ENCODE measurements around the gene CXCL8. TPM values are rescaled to one million over a fixed set of nuclear protein-coding genes. Genes with fewer than 3 reads are reported as not detected.
"Not testable (repeated sequence)": the region's sequence is repeated elsewhere in the genome, so short reads cannot be mapped to it uniquely, and the experiment has no call there.

CXCL8 gene
- total and polyA plus RNA-seq, 5 experiments from 2014 or later = 0.09 to 1.2 (median 0.67) TPM; not detected in 1

DNA sequence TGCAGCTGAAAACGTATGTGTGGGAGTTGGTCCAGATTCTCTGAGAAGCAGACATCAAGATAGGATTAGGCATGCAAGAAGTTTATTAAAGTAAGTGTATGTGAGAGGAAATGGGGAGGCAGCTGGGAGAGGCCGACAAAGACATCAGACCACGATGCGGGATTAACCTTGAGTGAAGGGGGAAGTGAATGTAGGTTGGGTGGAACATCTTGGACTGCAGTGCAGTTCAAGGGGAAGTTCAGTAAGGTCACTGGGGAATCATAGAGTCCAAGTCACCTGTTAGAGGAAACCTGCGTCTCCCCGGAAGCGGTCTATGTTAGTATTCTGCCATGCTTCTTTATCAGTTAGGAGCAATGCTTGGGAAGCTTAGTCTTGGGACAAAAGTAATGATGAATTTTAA lies 22.0 kb downstream of the CXCL8 start:
- H3K36me3 Mint-ChIP-seq = no peaks in the 10 kb centered on the region
- peaks cover 0 to 4% (median 0%) of the 10 kb centered on the region in 9 donors for H3K9me3 Mint-ChIP-seq
- no peak overlapping the region for H3K4me3 Mint-ChIP-seq
- peaks cover 0 to 1% (median 0%) of the 10 kb centered on the region in 5 donors for H3K27me3 Mint-ChIP-seq
- no peak overlapping the region for H3K27ac Mint-ChIP-seq
- peaks cover 0 to 4% (median 0%) of the 10 kb centered on the region in 4 donors for H3K4me1 Mint-ChIP-seq
- POLR2A ChIA-PET = no interaction called here
- ATAC-seq (no peak), DNase-seq (no peak)

- no peak for ATAC-seq
- H3K9me3 Mint-ChIP-seq = peaks cover 0 to 4% (median 0%) of the 10 kb centered on the region in 9 donors
- H3K27me3 Mint-ChIP-seq = peaks cover 0 to 1% (median 0%) of the 10 kb centered on the region in 5 donors
- POLR2A ChIA-PET = no interaction called here
- no peak for DNase-seq
- no peak overlapping the region for H3K4me3 Mint-ChIP-seq
- H3K27ac Mint-ChIP-seq = no peak overlapping the region
- peaks cover 0 to 4% (median 0%) of the 10 kb centered on the region in 4 donors for H3K4me1 Mint-ChIP-seq
- H3K36me3 Mint-ChIP-seq = no peaks in the 10 kb centered on the region
These were observed 23.5 kb downstream of the CXCL8 start for GRCh38 chr4:73763877-73764276.

DNA sequence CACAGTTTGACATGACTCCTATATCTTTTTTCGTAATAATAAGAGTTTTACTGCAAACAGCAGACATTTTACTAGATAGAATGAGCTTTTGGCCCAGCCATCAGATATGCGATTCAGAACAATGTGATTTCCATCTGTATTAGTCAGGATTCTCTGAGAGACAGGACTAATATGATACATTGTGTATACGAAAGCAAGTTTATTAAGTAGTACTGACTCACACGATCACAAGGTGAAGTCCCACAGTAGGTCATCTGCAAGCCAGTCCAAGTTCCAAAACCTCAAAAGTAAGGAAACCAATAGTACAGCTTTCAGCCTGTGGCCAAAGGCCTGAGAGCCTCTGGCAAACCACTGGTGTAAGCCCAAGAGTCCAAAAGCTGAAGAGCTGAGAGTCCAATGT lies 24.1 kb downstream of the CXCL8 start:
- ATAC-seq (no peak), DNase-seq (no peak)
- no peaks in the 10 kb centered on the region for H3K36me3 Mint-ChIP-seq
- no peak overlapping the region for H3K4me3 Mint-ChIP-seq
- POLR2A ChIA-PET = no interaction called here
- no peak overlapping the region for H3K27ac Mint-ChIP-seq
- H3K9me3 Mint-ChIP-seq = peaks cover 0 to 4% (median 0%) of the 10 kb centered on the region in 9 donors
- H3K4me1 Mint-ChIP-seq = peaks cover 0 to 4% (median 0%) of the 10 kb centered on the region in 4 donors
- H3K27me3 Mint-ChIP-seq = peaks cover 0 to 5% (median 0%) of the 10 kb centered on the region in 5 donors

DNA sequence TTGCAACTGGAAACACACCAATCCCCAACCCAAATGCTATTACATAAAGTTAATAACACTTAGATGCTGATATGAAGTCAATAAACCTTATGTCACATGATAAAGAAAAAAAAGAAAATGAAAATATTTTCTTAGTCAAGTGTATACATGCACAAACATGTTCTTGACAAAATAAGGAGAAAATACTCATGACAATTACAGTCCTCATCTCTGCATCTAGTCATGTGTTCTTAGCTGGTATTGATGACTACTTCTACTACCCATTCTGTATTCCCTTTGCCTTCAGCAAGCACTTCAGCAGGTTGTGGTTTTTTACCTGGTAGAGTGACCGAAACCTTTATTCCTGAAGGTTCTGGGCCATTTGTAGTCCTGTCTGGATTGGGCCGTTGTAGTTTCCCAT lies 24.9 kb downstream of the CXCL8 start:
- no peak overlapping the region for H3K4me3 Mint-ChIP-seq
- POLR2A ChIA-PET = no interaction called here
- H3K4me1 Mint-ChIP-seq = peaks cover 0 to 4% (median 0%) of the 10 kb centered on the region in 4 donors
- peaks cover 0 to 5% (median 0%) of the 10 kb centered on the region in 5 donors for H3K27me3 Mint-ChIP-seq
- H3K27ac Mint-ChIP-seq = no peak overlapping the region
- H3K9me3 Mint-ChIP-seq = peaks cover 0 to 4% (median 0%) of the 10 kb centered on the region in 9 donors
- ATAC-seq (no peak), DNase-seq (no peak)
- no peaks in the 10 kb centered on the region for H3K36me3 Mint-ChIP-seq

DNA sequence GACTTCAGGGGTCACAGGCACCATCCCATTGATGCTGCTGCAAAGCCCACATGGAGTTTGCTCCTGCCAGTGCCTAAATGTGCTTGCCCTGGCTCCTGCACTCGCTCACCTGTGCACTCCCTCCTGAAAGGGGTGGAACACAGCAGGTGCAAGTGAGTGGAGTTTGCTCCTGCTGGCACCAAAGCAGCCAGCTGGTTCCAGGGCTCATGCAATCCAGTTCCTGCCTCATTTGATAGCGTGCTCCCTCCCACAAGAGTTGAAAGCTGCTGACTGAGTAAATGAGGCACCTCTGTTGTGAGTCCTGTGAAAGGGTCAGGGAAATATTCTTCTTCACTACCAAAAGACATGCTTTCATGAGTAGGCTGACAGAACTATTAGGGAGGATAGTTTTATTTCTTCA lies 30.5 kb downstream of the CXCL8 start:
- Mint-ChIP-seq H3K9me3 (peaks cover 0 to 4% (median 0%) of the 10 kb centered on the region in 9 donors), H3K4me1 (no peaks in the 10 kb centered on the region), H3K27me3 (peaks cover 0 to 12% (median 0%) of the 10 kb centered on the region in 5 donors), H3K4me3 (no peak overlapping the region), H3K27ac (no peak overlapping the region), H3K36me3 (no peaks in the 10 kb centered on the region)
- ATAC-seq (no peak), DNase-seq (no peak)
- POLR2A ChIA-PET = no interaction called here

GRCh38 chr4:73772363-73772762 lies 32.0 kb downstream of the CXCL8 start:
- Mint-ChIP-seq H3K27ac (no peak overlapping the region), H3K9me3 (no peaks in the 10 kb centered on the region), H3K27me3 (peaks cover 0 to 12% (median 0%) of the 10 kb centered on the region in 5 donors), H3K36me3 (no peaks in the 10 kb centered on the region), H3K4me1 (no peaks in the 10 kb centered on the region), H3K4me3 (no peak overlapping the region)
- ATAC-seq (no peak), DNase-seq (no peak)
- POLR2A ChIA-PET = no interaction called here

GRCh38 chr4:73774406-73774805 lies 34.0 kb downstream of the CXCL8 start:
- H3K4me1 Mint-ChIP-seq, H3K9me3 Mint-ChIP-seq, H3K27ac Mint-ChIP-seq, ATAC-seq, H3K36me3 Mint-ChIP-seq, POLR2A ChIA-PET, DNase-seq, H3K27me3 Mint-ChIP-seq, H3K4me3 Mint-ChIP-seq: not testable (repeated sequence)

DNA sequence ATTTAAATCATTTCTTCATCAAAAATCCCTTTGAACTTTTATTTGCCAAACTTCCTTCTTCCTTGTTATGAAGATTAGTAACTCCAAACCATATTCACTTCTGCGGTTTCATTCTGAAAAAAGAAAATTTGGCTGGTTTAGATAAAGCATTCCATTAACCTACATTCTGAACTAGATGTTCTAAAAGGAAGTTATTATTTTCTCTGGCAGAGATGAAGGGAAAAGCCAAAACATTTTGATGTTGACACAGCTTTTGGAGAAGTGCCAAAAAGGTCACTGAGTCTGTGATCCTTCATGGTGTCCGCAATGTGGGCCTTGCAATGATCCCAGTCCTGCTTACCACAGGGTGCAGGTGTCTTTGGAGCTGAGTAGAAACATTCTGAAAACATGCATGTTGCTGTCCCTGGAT lies 36.0 kb downstream of the CXCL8 start:
- H3K4me3 Mint-ChIP-seq = no peak overlapping the region
- no peaks in the 10 kb centered on the region for H3K9me3 Mint-ChIP-seq
- no peak for DNase-seq
- no peak overlapping the region for H3K27ac Mint-ChIP-seq
- H3K4me1 Mint-ChIP-seq = no peaks in the 10 kb centered on the region
- H3K27me3 Mint-ChIP-seq = peaks cover 0 to 14% (median 0%) of the 10 kb centered on the region in 5 donors
- POLR2A ChIA-PET = no interaction called here
- H3K36me3 Mint-ChIP-seq = no peaks in the 10 kb centered on the region
- ATAC-seq = no peak

- no peaks in the 10 kb centered on the region for H3K9me3 Mint-ChIP-seq
- peaks cover 0 to 16% (median 2%) of the 10 kb centered on the region in 5 donors for H3K27me3 Mint-ChIP-seq
- H3K36me3 Mint-ChIP-seq = no peaks in the 10 kb centered on the region
- no peak for DNase-seq
- H3K27ac Mint-ChIP-seq = no peak overlapping the region
- no peak overlapping the region for H3K4me3 Mint-ChIP-seq
- H3K4me1 Mint-ChIP-seq = no peaks in the 10 kb centered on the region
- no peak for ATAC-seq
- POLR2A ChIA-PET = no interaction called here
These were observed 37.2 kb downstream of the CXCL8 start for GRCh38 chr4:73777612-73778011.

DNA sequence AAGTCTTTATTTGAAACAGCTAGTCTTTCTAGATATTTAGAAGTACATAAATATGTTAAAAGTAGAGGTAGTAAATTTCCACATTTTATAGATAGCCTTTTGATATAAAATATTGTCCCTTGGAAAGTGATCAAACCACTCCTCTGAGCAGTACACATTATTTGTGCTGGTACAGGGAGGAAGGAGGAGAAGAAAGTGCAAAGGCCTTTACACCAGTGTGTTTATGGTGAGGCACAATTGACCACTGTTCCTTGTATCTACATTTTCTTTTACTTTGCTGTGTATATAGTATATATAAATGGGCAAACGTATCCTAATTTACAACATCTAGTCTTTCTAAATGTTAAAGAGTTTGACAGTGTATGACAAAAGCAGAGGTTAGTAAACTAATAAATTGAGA lies 39.9 kb downstream of the CXCL8 start:
- Mint-ChIP-seq H3K27me3 (peaks cover 0 to 10% (median 2%) of the 10 kb centered on the region in 5 donors), H3K4me1 (no peaks in the 10 kb centered on the region), H3K9me3 (peaks cover 0 to 1% (median 0%) of the 10 kb centered on the region in 9 donors), H3K36me3 (no peaks in the 10 kb centered on the region), H3K27ac (no peak overlapping the region), H3K4me3 (no peak overlapping the region)
- POLR2A ChIA-PET = no interaction called here
- no peak for DNase-seq
- no peak for ATAC-seq

DNA sequence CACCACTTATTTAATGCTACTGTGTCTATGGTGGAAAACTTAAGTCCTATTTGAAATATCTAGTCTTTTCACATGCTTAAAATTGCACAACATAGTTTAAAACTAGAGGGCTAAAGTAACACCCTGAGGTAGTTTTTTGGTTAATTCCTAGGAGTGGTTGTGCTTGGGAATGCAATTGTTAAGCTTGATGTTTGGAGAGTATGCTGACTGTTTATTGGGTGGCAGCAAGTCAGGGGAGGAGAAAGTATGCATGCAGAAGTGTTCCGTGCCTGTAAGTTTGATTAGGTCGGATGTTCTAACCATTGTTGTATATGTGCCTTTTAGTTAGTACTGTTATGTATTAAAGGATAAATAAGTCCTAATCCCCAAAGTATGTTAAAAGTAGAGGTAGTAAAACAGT lies 40.5 kb downstream of the CXCL8 start:
- H3K4me3 Mint-ChIP-seq = no peak overlapping the region
- H3K4me1 Mint-ChIP-seq = no peaks in the 10 kb centered on the region
- POLR2A ChIA-PET = no interaction called here
- H3K27ac Mint-ChIP-seq = no peak overlapping the region
- H3K36me3 Mint-ChIP-seq = no peaks in the 10 kb centered on the region
- DNase-seq (no peak), ATAC-seq (no peak)
- H3K27me3 Mint-ChIP-seq = peaks cover 0 to 10% (median 2%) of the 10 kb centered on the region in 5 donors
- peaks cover 0 to 1% (median 0%) of the 10 kb centered on the region in 9 donors for H3K9me3 Mint-ChIP-seq

GRCh38 chr4:73788411-73788810 lies 48.0 kb downstream of the CXCL8 start:
- peaks cover 0 to 2% (median 0%) of the 10 kb centered on the region in 5 donors for H3K27me3 Mint-ChIP-seq
- H3K4me3 Mint-ChIP-seq = no peak overlapping the region
- no peak for ATAC-seq
- POLR2A ChIA-PET = no interaction called here
- H3K9me3 Mint-ChIP-seq = peaks cover 0 to 12% (median 6%) of the 10 kb centered on the region in 9 donors
- no peak overlapping the region for H3K27ac Mint-ChIP-seq
- no peaks in the 10 kb centered on the region for H3K36me3 Mint-ChIP-seq
- no peaks in the 10 kb centered on the region for H3K4me1 Mint-ChIP-seq
- DNase-seq = no peak
